Measurements from ENCODE around the gene ARHGAP45. TPM values are rescaled to one million over a fixed set of nuclear protein-coding genes. Genes with fewer than 3 reads are reported as not detected.

ARHGAP45 gene
- total and polyA plus RNA-seq, 9 of the 15 experiments (the other 6 are each of a cell fraction or from before 2014, with no cell fraction given), result 0.08 to 22.1 (median 4.2) TPM

DNA sequence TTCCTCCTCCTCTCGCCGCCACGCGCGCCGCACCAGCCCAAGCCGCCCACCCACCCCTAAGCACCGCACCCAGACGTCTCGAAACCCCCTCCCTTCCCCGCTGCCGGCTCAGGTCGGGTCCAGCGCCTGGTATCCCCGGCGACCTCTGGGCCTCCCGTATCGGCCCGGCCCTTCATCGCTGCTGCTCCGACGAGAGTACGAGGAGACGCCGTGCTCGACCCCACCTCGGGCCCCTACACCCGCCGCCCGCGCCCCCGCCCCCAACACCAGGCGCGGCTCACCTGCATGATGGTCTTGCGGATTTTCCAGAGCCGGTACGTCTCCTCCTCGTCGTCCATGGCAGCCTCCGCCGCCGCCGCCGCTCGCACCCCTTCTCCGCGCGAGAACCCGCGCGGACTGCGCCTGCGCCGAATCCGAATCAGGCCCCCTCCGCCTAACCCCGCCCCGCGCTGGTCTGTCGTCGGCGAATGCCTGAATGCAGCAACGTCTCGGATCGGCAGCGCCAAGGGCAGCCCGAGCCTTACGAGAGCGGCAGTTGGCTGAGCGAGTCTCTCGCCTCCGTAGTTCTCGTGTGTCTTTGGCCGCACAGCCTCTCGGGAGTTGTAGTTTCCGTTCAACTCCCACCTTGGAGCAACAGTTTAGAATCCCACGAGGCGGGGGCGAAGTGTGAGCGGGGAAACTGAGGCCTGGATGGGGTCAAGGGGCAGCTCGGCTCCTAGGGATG, 28.2 kb downstream of the ARHGAP45 start, which contains the start of gene POLR2E (continued):
- TF ChIP-seq, protein P1, sequence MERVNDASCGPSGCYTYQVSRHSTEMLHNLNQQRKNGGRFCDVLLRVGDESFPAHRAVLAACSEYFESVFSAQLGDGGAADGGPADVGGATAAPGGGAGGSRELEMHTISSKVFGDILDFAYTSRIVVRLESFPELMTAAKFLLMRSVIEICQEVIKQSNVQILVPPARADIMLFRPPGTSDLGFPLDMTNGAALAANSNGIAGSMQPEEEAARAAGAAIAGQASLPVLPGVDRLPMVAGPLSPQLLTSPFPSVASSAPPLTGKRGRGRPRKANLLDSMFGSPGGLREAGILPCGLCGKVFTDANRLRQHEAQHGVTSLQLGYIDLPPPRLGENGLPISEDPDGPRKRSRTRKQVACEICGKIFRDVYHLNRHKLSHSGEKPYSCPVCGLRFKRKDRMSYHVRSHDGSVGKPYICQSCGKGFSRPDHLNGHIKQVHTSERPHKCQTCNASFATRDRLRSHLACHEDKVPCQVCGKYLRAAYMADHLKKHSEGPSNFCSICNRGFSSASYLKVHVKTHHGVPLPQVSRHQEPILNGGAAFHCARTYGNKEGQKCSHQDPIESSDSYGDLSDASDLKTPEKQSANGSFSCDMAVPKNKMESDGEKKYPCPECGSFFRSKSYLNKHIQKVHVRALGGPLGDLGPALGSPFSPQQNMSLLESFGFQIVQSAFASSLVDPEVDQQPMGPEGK (CRISPR knock-in tag; IDR thresholded peaks at IDR 0.05; ENCODE audit: borderline replicate concordance), result no peak
- TF ChIP-seq TAL1 (IDR thresholded peaks at IDR 0.05), result no peak
- no peak for TF ChIP-seq HDAC6 (IDR thresholded peaks at IDR 0.05; ENCODE audit: low read depth, low read length)
- TF ChIP-seq NRF1 (conservative IDR thresholded peaks at IDR 0.05 in 1 of 2, IDR thresholded peaks at IDR 0.05 in 1 of 2), result peak; percentile 90 to 92
- TF ChIP-seq, protein P2, sequence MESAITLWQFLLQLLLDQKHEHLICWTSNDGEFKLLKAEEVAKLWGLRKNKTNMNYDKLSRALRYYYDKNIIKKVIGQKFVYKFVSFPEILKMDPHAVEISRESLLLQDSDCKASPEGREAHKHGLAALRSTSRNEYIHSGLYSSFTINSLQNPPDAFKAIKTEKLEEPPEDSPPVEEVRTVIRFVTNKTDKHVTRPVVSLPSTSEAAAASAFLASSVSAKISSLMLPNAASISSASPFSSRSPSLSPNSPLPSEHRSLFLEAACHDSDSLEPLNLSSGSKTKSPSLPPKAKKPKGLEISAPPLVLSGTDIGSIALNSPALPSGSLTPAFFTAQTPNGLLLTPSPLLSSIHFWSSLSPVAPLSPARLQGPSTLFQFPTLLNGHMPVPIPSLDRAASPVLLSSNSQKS (CRISPR knock-in tag; IDR thresholded peaks at IDR 0.05), result no peak
- no peak for TF ChIP-seq ZKSCAN3 (CRISPR knock-in tag; IDR thresholded peaks at IDR 0.05)
- no peak for TF ChIP-seq RBM34 (IDR thresholded peaks at IDR 0.05; ENCODE audit: borderline replicate concordance, insufficient read depth, low read length)
- no peak for TF ChIP-seq NFYB (IDR thresholded peaks at IDR 0.05; ENCODE audit: extremely low read depth, insufficient read length)
- TF ChIP-seq, protein P3, sequence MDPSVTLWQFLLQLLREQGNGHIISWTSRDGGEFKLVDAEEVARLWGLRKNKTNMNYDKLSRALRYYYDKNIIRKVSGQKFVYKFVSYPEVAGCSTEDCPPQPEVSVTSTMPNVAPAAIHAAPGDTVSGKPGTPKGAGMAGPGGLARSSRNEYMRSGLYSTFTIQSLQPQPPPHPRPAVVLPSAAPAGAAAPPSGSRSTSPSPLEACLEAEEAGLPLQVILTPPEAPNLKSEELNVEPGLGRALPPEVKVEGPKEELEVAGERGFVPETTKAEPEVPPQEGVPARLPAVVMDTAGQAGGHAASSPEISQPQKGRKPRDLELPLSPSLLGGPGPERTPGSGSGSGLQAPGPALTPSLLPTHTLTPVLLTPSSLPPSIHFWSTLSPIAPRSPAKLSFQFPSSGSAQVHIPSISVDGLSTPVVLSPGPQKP (CRISPR knock-in tag; IDR thresholded peaks at IDR 0.05), result no peak
- TF ChIP-seq POLR2H (tag; IDR thresholded peaks at IDR 0.05; ENCODE audit: low read depth), result no peak
- no peak for TF ChIP-seq ZNF224 (CRISPR knock-in tag; IDR thresholded peaks at IDR 0.05)
- TF ChIP-seq TEAD4 (IDR thresholded peaks at IDR 0.05; ENCODE audit: low read length), result no peak
- TF ChIP-seq TEAD4 (CRISPR knock-in tag; IDR thresholded peaks at IDR 0.05; ENCODE audit: borderline replicate concordance), result no peak
- no peak for TF ChIP-seq HLTF (IDR thresholded peaks at IDR 0.05)
- TF ChIP-seq, protein P4, sequence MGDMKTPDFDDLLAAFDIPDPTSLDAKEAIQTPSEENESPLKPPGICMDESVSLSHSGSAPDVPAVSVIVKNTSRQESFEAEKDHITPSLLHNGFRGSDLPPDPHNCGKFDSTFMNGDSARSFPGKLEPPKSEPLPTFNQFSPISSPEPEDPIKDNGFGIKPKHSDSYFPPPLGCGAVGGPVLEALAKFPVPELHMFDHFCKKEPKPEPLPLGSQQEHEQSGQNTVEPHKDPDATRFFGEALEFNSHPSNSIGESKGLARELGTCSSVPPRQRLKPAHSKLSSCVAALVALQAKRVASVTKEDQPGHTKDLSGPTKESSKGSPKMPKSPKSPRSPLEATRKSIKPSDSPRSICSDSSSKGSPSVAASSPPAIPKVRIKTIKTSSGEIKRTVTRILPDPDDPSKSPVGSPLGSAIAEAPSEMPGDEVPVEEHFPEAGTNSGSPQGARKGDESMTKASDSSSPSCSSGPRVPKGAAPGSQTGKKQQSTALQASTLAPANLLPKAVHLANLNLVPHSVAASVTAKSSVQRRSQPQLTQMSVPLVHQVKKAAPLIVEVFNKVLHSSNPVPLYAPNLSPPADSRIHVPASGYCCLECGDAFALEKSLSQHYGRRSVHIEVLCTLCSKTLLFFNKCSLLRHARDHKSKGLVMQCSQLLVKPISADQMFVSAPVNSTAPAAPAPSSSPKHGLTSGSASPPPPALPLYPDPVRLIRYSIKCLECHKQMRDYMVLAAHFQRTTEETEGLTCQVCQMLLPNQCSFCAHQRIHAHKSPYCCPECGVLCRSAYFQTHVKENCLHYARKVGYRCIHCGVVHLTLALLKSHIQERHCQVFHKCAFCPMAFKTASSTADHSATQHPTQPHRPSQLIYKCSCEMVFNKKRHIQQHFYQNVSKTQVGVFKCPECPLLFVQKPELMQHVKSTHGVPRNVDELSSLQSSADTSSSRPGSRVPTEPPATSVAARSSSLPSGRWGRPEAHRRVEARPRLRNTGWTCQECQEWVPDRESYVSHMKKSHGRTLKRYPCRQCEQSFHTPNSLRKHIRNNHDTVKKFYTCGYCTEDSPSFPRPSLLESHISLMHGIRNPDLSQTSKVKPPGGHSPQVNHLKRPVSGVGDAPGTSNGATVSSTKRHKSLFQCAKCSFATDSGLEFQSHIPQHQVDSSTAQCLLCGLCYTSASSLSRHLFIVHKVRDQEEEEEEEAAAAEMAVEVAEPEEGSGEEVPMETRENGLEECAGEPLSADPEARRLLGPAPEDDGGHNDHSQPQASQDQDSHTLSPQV (IDR thresholded peaks at IDR 0.05), result no peak
- no peak for TF ChIP-seq GATA2 (CRISPR knock-in tag; IDR thresholded peaks at IDR 0.05)
- TF ChIP-seq PYGO2 (tag; IDR thresholded peaks at IDR 0.05), result no peak
